A549 (cell line): ENCODE results near the gene TSSK3.

Source experiments
- CTCF ChIP-seq: fragments of >200 bp; sonication (Bioruptor Twin); formaldehyde crosslinking; IDR thresholded peaks from 3 replicates; pipeline ENCODE4 v1.5.1; 2016
- HDAC2 ChIP-seq: fragments of 200-600 bp; sonication (generic); IDR thresholded peaks from 2 replicates; pipeline ENCODE4 v1.6.1; 2016
- MYC ChIP-seq: IDR thresholded peaks from 2 replicates; pipeline ENCODE4 v1.6.1; 2012; ENCODE audit warnings: mild to moderate bottlenecking, inconsistent platforms, low read length, improper control_type of control experiment, borderline replicate concordance
- NR3C1 ChIP-seq: fragments of >200 bp; sonication (Bioruptor Twin); formaldehyde crosslinking; IDR thresholded peaks from 3 replicates; pipeline ENCODE4 v1.6.1; 2017
- POLR2A ChIP-seq: IDR thresholded peaks from 2 replicates; pipeline ENCODE4 v1.6.1; 2012; ENCODE audit warnings: mild to moderate bottlenecking, low read length
- TP53 ChIP-seq: fragments of 250-450 bp; sonication (Bioruptor Pico); IDR thresholded peaks from 2 replicates; pipeline ENCODE4 v1.5.0; 2021; ENCODE audit warnings: mild to moderate bottlenecking, moderate library complexity

GRCh38 chr1:32361674-32362473 lies 465 bp upstream of the TSSK3 start:
- TF ChIP-seq CTCF (no peak), MYC (no peak), POLR2A (no peak), HDAC2 (no peak), NR3C1 (no peak), TP53 (CRISPR knock-in tag) (no peak)
